Spinal cord (tissue), 10 donors: ENCODE measurements around the gene SF3B2. TPM values are rescaled to one million over a fixed set of nuclear protein-coding genes. Genes with fewer than 3 reads are reported as not detected.

Experiments
- DNase-seq, 6 donors: peaks; one replicate each; pipeline versions ENCODE4 v3.0.0 to v3.0.0-alpha.2; 2013 to 2015; ENCODE audit warnings: low spot score in 6 of 6, low read depth in 4 of 6
- H3K27ac ChIP-seq: one replicate; pipeline ENCODE4 v1.5.1; 2013; ENCODE audit warnings: low read depth, low read length, control low read depth
- H3K27me3 ChIP-seq: one replicate; pipeline ENCODE4 v1.6.1; 2013; ENCODE audit warnings: low read length; ENCODE audit not compliant: control insufficient read depth, insufficient read depth
- H3K36me3 ChIP-seq: one replicate; pipeline ENCODE4 v1.6.1; 2013; ENCODE audit warnings: low read length; ENCODE audit not compliant: control insufficient read depth, insufficient read depth
- H3K4me1 ChIP-seq: one replicate; pipeline ENCODE4 v1.6.1; 2013; ENCODE audit warnings: low read length; ENCODE audit not compliant: control insufficient read depth, insufficient read depth
- H3K4me3 ChIP-seq: one replicate; pipeline ENCODE4 v1.5.1; 2013; ENCODE audit warnings: low read depth, low read length, control low read depth
- H3K9me3 ChIP-seq: one replicate; pipeline ENCODE4 v1.6.1; 2013; ENCODE audit warnings: low read length; ENCODE audit not compliant: control insufficient read depth, insufficient read depth
- WGBS: methylation state at CpG from one replicate; pipeline ENCODE4 v1.1.5; 2013; ENCODE audit warnings: missing lambda C conversion rate; ENCODE audit not compliant: insufficient coverage; 5-methylcytosine and 5-hydroxymethylcytosine counted together
- polyA plus RNA-seq, 2 donors: library from polyadenylated mRNA; unstranded; fragments of 120-200 nt; gene quantifications; one replicate each; pipeline ENCODE4 v1.2.1, GENCODE V29; 2013; ENCODE audit not compliant: insufficient read length in 2 of 2
- total RNA-seq, 2 donors: library from RNA; depleted of rRNA in 1 of 2; stranded (reverse); fragments of 120-200 nt in 1 of 2; fragments of >200 nt in 1 of 2; gene quantifications; one replicate each; pipeline versions ENCODE4 v1.2.3 to v1.2.4, GENCODE V29; 2013 to 2014
- donor health status: healthy.

Gene SF3B2
- total and polyA plus RNA-seq, 4 donors = 84.1 to 246 (median 196) TPM

DNA sequence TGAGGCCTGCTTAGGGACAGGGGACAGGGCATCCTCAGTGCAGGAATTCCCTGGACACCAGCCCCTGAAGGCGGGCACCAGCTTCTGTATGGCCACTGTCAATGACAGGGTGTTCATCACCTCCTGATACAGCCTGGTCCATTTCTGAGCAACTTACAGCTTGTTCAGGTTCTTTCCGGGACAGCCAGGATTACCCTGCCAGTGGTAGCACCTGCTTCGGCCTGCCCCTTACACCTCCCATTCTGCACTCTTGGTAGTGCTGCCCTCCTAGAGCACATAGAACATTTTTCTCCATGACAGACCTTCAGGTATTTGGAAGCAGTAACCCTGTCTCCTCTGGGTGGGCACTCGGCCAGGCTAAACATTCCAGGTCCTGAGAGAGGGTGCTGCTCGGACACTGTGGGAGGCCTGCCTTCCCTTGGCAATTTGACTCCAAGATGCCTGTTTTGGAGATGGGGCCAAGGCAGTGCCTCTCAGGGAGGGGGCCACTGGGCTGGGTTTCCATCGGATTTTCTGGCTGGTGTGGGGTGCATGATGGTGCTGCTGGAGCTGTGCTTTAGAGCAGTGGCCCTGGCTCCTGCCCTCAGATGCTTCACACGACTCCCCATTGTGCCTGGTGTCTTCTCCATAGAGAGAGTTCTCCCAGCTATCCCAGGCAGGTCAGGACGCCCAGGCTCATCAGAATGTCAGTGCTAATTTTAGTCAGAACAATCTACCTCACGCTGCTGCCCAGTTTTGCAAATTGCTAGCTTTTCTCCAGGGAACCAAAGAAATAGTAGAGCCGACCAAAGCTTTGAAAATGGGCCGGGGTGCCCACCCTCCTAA is 4.4 kb upstream of the SF3B2 start:
- no peak overlapping the region for H3K27ac ChIP-seq
- H3K27me3 ChIP-seq = no peaks in the 10 kb centered on the region
- peaks cover 64% of the 10 kb centered on the region for H3K4me1 ChIP-seq
- peak in 1 of 6 donors; percentile 38 for DNase-seq
- H3K36me3 ChIP-seq = peaks cover 16% of the 10 kb centered on the region
- no peaks in the 10 kb centered on the region for H3K9me3 ChIP-seq
- WGBS = 64% methylated on average over 10 of the region's 11 CpGs
- peak overlapping the region; percentile 26 for H3K4me3 ChIP-seq

DNA sequence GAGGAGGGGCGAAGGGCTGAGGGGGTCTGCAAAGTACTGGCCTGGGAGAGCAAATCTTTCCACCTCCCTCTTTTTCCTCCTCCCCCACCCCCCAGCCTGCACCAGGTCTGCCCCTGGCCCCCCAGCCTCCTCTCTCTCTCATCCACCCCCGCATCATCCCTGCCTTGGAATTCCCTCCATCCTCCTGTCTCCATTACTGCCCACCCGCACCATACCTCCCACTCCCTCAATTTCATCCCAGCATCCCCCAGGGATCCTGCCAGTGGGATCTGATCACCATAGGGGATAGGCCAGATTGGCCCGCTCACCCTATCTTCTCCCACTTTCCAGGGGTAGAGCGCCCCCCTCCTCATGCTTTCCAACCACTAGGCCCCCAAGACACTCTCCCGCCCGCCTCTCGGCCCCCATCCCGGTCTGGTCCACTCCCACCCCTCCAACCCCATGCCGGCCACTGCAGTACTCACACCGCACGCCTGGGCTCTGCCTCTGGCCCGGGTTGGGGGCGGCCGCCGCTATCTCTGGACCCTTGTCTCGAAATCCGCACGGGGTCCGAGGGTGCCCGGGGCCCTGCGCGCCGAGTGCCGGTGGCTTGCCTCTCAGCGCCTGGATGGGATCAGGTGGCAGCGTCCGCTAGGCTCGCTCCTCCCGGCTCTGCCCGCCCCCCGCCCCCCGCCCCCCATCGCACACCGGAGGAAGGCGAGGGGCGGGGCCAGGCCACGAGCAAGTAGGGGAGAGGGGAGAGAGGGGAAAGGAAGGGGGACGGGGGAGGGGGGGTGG is 3.4 kb upstream of the SF3B2 start, which contains the start of gene GAL3ST3:
Gene GAL3ST3, minus strand, starts transcription at position 615 of the 777 bp plus-strand sequence. CDS start 3,746 bp downstream, outside the sequence.
- peaks cover 73% of the 10 kb centered on the region for H3K4me1 ChIP-seq
- peak within 1 kb of the TSS; percentile 44 for H3K4me3 ChIP-seq
- no peaks in the 10 kb centered on the region for H3K9me3 ChIP-seq
- no peak within 1 kb of the TSS for H3K27ac ChIP-seq
- peaks cover 13% of the 10 kb centered on the region for H3K36me3 ChIP-seq
- 3% methylated on average over 25 of the region's 39 CpGs for WGBS
- DNase-seq = peak in 2 of 6 donors; percentile 75 to 86
- H3K27me3 ChIP-seq = no peaks in the 10 kb centered on the region

DNA sequence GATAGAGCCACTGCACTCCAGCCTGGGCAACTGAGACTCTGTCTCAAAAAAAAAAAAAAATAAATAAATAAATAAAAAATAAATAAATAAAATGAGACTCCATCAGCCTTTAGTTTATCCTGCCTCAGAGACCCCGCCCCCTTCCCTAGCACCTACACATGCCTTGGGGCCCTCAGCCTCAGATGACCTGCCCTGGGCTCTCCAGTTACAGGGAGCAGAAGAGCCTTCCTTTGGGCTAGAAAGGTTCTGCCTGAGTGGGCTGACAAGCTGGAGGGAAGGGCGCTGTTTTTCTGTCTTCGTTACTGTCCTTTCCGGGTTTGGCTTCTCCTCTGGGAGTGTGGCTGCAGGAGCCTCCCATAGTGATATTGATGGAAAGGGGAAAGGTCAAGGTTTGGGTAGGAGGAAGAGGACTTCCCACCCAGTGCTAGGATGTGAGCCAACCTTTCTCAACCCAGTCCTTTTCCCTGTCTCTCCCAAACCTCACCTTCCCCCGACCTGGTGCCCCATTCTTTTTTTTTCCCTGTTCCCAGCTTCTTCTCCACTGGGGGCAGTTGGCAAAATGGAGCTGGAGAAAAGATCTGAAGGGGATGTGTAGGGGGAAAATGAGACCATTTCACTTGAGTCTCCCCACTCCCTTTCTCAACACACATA is 1.5 kb upstream of the SF3B2 start:
- peaks cover 21% of the 10 kb centered on the region for H3K36me3 ChIP-seq
- H3K27me3 ChIP-seq = no peaks in the 10 kb centered on the region
- no peak for DNase-seq
- peak overlapping the region; percentile 96 for H3K27ac ChIP-seq
- H3K4me1 ChIP-seq = peaks cover 63% of the 10 kb centered on the region
- no peaks in the 10 kb centered on the region for H3K9me3 ChIP-seq
- peak overlapping the region; percentile 97 for H3K4me3 ChIP-seq
- 88% methylated on average over 1 of the region's 5 CpGs for WGBS

DNA sequence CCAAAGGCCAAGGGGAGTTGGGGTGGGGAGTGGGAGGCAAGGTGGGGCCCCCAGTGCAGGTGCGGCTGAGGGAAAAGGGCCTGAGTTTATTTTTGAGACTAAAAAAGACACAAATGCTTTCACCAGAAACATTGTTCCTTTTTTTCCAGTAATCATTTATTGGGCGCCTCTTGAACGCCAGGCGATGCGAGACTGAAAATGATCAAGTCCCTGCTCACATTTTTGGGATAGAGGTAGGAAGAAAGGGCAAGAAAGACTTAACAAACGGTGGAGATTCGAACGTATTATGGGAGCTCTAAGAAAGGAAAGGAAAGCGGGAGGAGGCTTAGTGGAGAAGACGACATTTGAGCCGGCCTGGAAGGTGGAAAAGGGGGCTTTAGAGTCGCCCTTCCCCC is 796 bp upstream of the SF3B2 start:
- Histone ChIP-seq H3K27me3 (no peaks in the 10 kb centered on the region), H3K36me3 (peaks cover 28% of the 10 kb centered on the region), H3K4me3 (peak overlapping the region; percentile 97), H3K4me1 (peaks cover 62% of the 10 kb centered on the region), H3K27ac (peak overlapping the region; percentile 96), H3K9me3 (no peaks in the 10 kb centered on the region)
- WGBS = 17% methylated on average over 11 of the region's 12 CpGs
- DNase-seq = no peak

DNA sequence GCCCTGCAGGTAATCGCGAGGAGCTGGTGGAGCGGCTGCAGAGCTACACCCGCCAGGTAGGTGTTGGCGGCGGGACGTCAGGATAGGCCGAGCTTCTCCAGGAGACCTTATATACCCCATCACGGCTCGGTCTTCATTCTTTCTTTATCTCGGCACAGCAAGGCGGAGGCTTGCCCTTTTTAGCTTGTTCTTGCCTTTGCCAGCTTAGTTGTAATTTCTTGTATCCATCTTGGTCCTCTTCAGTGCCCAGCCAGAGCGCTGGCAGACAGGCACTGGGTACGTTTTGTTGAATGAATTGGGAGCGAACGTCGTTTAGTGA is 459 bp downstream of the SF3B2 start:
- Histone ChIP-seq H3K4me3 (peak overlapping the region; percentile 97), H3K4me1 (peaks cover 53% of the 10 kb centered on the region), H3K27me3 (no peaks in the 10 kb centered on the region), H3K27ac (peak overlapping the region; percentile 86), H3K9me3 (no peaks in the 10 kb centered on the region), H3K36me3 (peaks cover 38% of the 10 kb centered on the region)
- no peak for DNase-seq
- WGBS = under 1% methylated on average over 17 of the region's 17 CpGs

DNA sequence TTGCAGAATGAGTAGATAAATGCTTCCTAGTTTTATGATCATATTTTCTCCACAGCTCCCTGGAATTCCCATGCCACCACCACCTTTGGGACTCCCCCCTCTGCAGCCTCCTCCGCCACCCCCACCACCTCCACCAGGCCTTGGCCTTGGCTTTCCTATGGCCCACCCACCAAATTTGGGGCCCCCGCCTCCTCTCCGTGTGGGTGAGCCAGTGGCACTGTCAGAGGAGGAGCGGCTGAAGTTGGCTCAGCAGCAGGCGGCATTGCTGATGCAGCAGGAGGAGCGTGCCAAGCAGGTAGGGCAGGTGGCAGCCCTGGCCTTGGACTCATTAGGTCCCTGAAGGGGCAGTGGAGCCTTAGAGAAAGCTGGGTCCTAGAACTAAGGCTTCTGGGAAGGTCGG is 2.9 kb downstream of the SF3B2 start:
- H3K27me3 ChIP-seq = no peaks in the 10 kb centered on the region
- H3K4me3 ChIP-seq = no peak overlapping the region
- peaks cover 62% of the 10 kb centered on the region for H3K36me3 ChIP-seq
- no peak overlapping the region for H3K27ac ChIP-seq
- peaks cover 30% of the 10 kb centered on the region for H3K4me1 ChIP-seq
- WGBS = 98% methylated on average over 6 of the region's 7 CpGs
- no peaks in the 10 kb centered on the region for H3K9me3 ChIP-seq
- DNase-seq = no peak

DNA sequence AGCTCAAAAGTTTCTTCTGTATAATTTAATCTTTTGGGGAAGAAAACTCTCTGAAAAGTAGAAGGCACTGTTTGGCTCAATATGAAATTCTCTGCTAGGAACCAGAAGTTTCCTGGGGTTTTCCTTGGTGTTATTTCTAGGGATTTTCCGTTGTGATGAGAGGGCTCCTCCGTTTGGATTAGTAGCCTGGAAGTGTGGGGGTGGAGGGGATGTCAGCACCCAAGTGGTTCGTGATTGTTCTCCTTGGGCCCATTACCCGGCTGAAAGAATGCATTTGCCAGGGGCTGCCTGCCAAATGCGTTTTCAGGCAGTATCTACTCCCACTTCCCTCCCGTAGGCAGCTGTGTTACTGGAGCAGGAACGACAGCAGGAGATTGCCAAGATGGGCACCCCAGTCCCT is 4.3 kb downstream of the SF3B2 start:
- DNase-seq = peak in 1 of 6 donors; percentile 22
- H3K4me1 ChIP-seq = peaks cover 16% of the 10 kb centered on the region
- H3K27ac ChIP-seq = no peak overlapping the region
- H3K36me3 ChIP-seq = peaks cover 75% of the 10 kb centered on the region
- WGBS = 48% methylated on average over 7 of the region's 7 CpGs
- no peak overlapping the region for H3K4me3 ChIP-seq
- no peaks in the 10 kb centered on the region for H3K9me3 ChIP-seq
- H3K27me3 ChIP-seq = no peaks in the 10 kb centered on the region

DNA sequence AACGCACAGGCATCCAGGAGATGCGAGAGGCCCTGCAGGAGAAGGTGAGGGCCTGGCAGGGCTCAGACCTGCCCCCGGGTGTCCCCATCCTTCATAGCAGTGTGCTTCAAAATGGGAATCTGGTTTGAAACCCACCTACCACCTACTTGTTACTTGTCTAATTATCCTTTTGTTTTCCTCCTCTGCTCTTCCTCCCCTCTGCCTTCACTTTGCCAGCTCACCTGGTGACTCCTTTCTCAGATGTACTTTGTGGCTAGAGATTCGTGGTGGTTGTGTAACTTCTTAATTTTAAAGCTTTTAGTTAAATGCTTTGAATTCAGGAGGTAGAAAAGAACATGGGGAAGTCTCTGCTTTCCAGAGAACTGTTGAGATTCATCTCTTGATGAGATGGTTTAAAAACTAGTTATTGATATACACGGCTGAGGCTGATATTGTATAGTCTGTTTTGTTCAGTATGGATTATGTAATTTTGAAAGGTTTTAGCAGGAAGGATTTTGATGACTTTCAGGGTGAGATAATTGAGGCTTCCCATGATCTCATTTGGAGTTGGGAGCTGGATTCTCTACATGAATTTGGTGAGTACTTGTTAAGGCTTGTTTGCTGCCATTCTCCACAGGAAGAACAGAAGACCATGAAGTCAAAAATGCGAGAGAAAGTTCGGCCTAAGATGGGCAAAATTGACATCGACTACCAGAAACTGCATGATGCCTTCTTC is 8.0 kb downstream of the SF3B2 start:
- no peak for DNase-seq
- no peaks in the 10 kb centered on the region for H3K9me3 ChIP-seq
- no peaks in the 10 kb centered on the region for H3K4me1 ChIP-seq
- no peaks in the 10 kb centered on the region for H3K27me3 ChIP-seq
- no peak overlapping the region for H3K27ac ChIP-seq
- no peak overlapping the region for H3K4me3 ChIP-seq
- peaks cover 79% of the 10 kb centered on the region for H3K36me3 ChIP-seq
- WGBS = 76% methylated on average over 8 of the region's 8 CpGs

DNA sequence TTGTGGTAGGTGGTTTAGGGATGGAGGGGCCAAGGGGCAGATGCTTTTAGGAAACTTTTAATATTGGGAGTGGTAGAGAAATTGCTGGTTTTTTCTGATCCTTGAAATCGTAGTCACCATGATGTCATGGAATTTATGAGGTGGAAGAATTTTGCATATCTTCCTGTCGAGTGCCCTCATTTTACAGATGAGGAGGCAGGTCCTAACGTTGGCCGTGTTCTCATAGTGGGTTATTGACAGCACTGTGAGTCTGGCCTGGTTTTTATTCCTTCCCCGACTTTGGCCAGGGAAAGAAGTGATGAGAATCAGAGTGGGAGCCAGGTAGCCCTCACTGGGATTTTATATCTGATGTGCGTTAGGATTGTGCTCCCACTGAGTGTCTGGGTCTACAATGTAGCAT is 9.1 kb downstream of the SF3B2 start:
- no peak for DNase-seq
- WGBS = 89% methylated on average over 6 of the region's 6 CpGs
- H3K36me3 ChIP-seq = peaks cover 76% of the 10 kb centered on the region
- H3K27me3 ChIP-seq = no peaks in the 10 kb centered on the region
- H3K4me3 ChIP-seq = no peak overlapping the region
- no peak overlapping the region for H3K27ac ChIP-seq
- no peaks in the 10 kb centered on the region for H3K9me3 ChIP-seq
- H3K4me1 ChIP-seq = no peaks in the 10 kb centered on the region
